ENCODE results near the gene PRAMEF27.
"Not testable (repeated sequence)": the region's sequence is repeated elsewhere in the genome, so short reads cannot be mapped to it uniquely, and the experiment has no call there.

Gene PRAMEF27

DNA sequence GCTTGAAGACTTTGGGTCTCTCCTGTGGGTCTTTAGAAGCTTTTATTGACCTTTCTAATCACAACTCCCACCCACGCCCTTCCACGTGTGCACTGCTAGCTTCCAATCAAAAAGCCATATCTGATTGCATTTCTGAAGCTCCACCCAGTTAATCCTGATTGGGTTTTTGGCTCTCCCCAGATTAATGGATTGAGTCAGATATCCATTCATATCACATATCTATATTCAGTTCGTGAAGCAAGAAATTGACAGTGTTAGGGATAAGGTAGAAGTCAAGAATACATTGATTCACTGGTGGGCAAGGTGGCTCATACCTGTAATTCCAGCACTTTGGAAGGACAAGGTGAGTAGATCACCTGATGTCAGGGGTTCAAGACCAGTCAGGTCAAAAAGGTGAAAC, at the start of gene PRAMEF27:
TSS of gene PRAMEF27 (minus strand) at position 101 of the 400 bp plus-strand sequence. CDS start 2,916 bp downstream, outside the sequence.
- not testable (repeated sequence) for H3K79me2 ChIP-seq (ENCODE audit: control insufficient read depth, low read length); H3F3A ChIP-seq (ENCODE audit: control insufficient read depth, insufficient read depth); H4K20me1 ChIP-seq (ENCODE audit: control insufficient read depth, insufficient read depth, low read depth, low read length); H3K4me1 ChIP-seq (ENCODE audit: control insufficient read depth, low read length); H3K4me3 ChIP-seq (ENCODE audit: low read length); H3K9me2 ChIP-seq (replicated peaks; ENCODE audit: control insufficient read depth, low read length); H3K4me2 ChIP-seq (ENCODE audit: low read length); H3K9me3 ChIP-seq (ENCODE audit: control insufficient read depth, insufficient read depth, low read length); H3K36me3 ChIP-seq (ENCODE audit: control insufficient read depth, low read length); H3K27ac ChIP-seq (ENCODE audit: low read depth, low read length); H3K27me3 ChIP-seq (ENCODE audit: control insufficient read depth, low read length)

DNA sequence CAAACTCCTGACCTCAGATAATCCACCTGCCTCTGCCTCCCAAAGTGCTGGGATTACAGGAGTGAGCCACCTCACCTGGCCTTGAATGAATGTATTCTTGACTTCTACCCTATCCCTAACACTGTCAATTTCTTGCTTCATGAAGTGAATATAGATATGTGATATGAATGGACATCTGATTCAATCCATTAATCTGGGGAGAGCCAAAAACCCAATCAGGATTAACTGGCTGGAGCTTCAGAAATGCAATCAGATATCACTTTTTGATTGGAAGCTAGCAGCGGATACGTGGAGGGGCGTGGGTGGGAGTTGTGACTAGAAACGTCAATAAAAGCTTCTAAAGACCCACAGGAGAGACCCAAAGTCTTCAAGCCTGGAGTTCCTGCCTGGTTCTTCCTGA, 14.1 kb upstream of the PRAMEF27 start, which contains the start of gene PRAMEF25:
TSS of gene PRAMEF25 (plus strand) at position 301 of the 400 bp plus-strand sequence. CDS start 2,920 bp downstream, outside the sequence.
- not testable (repeated sequence) for H3K4me2 ChIP-seq (ENCODE audit: low read length); H3K9me3 ChIP-seq (ENCODE audit: control insufficient read depth, insufficient read depth, low read length); H3K79me2 ChIP-seq (ENCODE audit: control insufficient read depth, low read length); H3F3A ChIP-seq (ENCODE audit: control insufficient read depth, insufficient read depth); H3K9me2 ChIP-seq (replicated peaks; ENCODE audit: control insufficient read depth, low read length); H4K20me1 ChIP-seq (ENCODE audit: control insufficient read depth, insufficient read depth, low read depth, low read length); H3K4me1 ChIP-seq (ENCODE audit: control insufficient read depth, low read length); H3K27ac ChIP-seq (ENCODE audit: low read depth, low read length); H3K27me3 ChIP-seq (ENCODE audit: control insufficient read depth, low read length); H3K4me3 ChIP-seq (ENCODE audit: low read length); H3K36me3 ChIP-seq (ENCODE audit: control insufficient read depth, low read length)

DNA sequence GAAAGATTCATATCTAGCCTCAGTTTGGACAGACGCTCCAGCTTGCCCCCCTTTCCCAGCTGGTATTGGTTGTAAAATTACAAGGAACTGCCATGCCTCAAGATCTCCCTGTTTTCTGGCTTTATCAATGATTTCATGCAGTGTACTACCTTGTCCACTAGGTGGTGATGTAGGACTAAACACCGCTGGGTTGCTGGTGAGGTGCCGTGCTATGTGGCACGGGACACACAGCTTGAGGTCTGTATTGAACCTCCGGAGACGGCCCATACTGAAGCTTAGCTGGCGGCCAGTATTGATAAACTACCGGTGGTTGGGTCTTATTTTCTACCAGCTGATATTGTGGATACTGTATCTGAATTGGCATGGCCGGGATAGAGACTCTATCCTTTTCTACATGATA, 36.5 kb downstream of the PRAMEF27 start:
- not testable (repeated sequence) for H3K27me3 ChIP-seq (ENCODE audit: control insufficient read depth, low read length); H3K4me3 ChIP-seq (ENCODE audit: low read length); H3K79me2 ChIP-seq (ENCODE audit: control insufficient read depth, low read length); H3F3A ChIP-seq (ENCODE audit: control insufficient read depth, insufficient read depth); H4K20me1 ChIP-seq (ENCODE audit: control insufficient read depth, insufficient read depth, low read depth, low read length); H3K36me3 ChIP-seq (ENCODE audit: control insufficient read depth, low read length); H3K4me2 ChIP-seq (ENCODE audit: low read length); H3K27ac ChIP-seq (ENCODE audit: low read depth, low read length); H3K4me1 ChIP-seq (ENCODE audit: control insufficient read depth, low read length); H3K9me3 ChIP-seq (ENCODE audit: control insufficient read depth, insufficient read depth, low read length); H3K9me2 ChIP-seq (replicated peaks; ENCODE audit: control insufficient read depth, low read length)

DNA sequence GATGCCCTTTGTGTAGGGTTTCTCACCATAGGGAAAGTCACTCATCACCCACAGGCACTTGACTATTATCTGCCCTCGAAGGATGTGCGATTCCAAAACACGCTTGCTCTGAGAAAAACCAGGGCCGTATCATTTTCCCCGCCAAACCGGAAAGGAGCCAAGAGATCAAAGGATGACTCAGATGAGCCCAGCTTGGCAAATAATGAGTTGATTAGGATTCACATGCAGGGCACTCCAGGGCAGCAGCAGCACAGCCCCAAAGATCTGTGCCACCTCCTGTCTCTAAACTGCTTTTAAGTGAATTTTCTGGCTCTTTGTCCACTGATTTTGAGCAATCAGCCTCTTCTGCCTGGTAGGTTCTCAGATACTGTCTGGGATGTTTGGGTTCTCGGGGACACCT, 44.4 kb downstream of the PRAMEF27 start:
- not testable (repeated sequence) for H4K20me1 ChIP-seq (ENCODE audit: control insufficient read depth, insufficient read depth, low read depth, low read length); H3K9me2 ChIP-seq (replicated peaks; ENCODE audit: control insufficient read depth, low read length); H3K4me2 ChIP-seq (ENCODE audit: low read length); H3K36me3 ChIP-seq (ENCODE audit: control insufficient read depth, low read length); H3K9me3 ChIP-seq (ENCODE audit: control insufficient read depth, insufficient read depth, low read length); H3K27ac ChIP-seq (ENCODE audit: low read depth, low read length); H3F3A ChIP-seq (ENCODE audit: control insufficient read depth, insufficient read depth); H3K4me3 ChIP-seq (ENCODE audit: low read length); H3K4me1 ChIP-seq (ENCODE audit: control insufficient read depth, low read length); H3K27me3 ChIP-seq (ENCODE audit: control insufficient read depth, low read length); H3K79me2 ChIP-seq (ENCODE audit: control insufficient read depth, low read length)

DNA sequence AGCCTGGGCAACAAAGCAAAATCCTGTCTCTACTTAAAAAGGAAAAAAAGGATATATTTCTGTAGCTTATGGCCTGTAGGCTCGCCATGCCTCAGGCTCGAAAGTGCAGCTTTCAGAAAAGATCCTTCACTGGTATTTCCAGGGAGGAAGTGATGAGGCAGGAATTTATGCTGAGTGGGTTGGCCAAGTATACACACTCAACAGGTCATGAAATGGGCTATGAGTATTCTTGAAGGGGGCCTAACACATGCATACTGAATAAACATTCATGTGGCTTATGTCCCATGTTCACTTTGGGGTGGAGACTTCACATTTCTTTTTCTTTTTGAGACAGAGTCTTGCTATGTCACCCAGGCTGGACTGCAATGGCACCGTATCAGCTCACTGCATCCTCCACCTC, 47.0 kb downstream of the PRAMEF27 start:
- not testable (repeated sequence) for H3F3A ChIP-seq (ENCODE audit: control insufficient read depth, insufficient read depth); H3K4me1 ChIP-seq (ENCODE audit: control insufficient read depth, low read length); H3K4me3 ChIP-seq (ENCODE audit: low read length); H3K4me2 ChIP-seq (ENCODE audit: low read length); H3K27ac ChIP-seq (ENCODE audit: low read depth, low read length); H3K27me3 ChIP-seq (ENCODE audit: control insufficient read depth, low read length); H3K9me2 ChIP-seq (replicated peaks; ENCODE audit: control insufficient read depth, low read length); H4K20me1 ChIP-seq (ENCODE audit: control insufficient read depth, insufficient read depth, low read depth, low read length); H3K9me3 ChIP-seq (ENCODE audit: control insufficient read depth, insufficient read depth, low read length); H3K79me2 ChIP-seq (ENCODE audit: control insufficient read depth, low read length); H3K36me3 ChIP-seq (ENCODE audit: control insufficient read depth, low read length)

DNA sequence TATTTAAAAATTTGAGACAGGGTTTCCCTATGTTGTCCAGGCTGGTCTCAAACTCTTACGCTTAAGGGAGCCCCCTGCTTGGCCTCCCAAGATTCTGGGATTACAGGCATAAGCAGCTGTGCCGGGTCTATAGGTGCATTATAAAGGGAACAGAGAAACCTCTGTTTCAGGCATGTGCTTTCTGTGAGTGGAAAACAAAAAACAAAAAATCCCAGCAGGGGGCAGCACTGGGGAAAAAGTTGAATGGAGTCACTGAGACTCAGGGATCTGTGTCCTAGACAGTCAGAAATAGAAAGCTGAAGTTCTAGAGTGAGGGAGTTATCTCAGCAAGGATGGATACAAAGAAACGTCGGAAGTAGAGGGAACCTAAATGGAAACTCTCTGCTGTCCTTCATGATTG, 50.6 kb downstream of the PRAMEF27 start:
- not testable (repeated sequence) for H3K9me3 ChIP-seq (ENCODE audit: control insufficient read depth, insufficient read depth, low read length); H3K4me1 ChIP-seq (ENCODE audit: control insufficient read depth, low read length); H3F3A ChIP-seq (ENCODE audit: control insufficient read depth, insufficient read depth); H3K4me3 ChIP-seq (ENCODE audit: low read length); H3K79me2 ChIP-seq (ENCODE audit: control insufficient read depth, low read length); H3K27me3 ChIP-seq (ENCODE audit: control insufficient read depth, low read length); H3K36me3 ChIP-seq (ENCODE audit: control insufficient read depth, low read length); H4K20me1 ChIP-seq (ENCODE audit: control insufficient read depth, insufficient read depth, low read depth, low read length); H3K4me2 ChIP-seq (ENCODE audit: low read length); H3K27ac ChIP-seq (ENCODE audit: low read depth, low read length); H3K9me2 ChIP-seq (replicated peaks; ENCODE audit: control insufficient read depth, low read length)

Measured in DOHH2 (cell line).